Activated T-helper 1 cell treated with Interleukin-2 at 50 U/mL for 16 hours (primary cell): ENCODE data around the gene PITPNM1.
"Not testable (repeated sequence)": the region's sequence is repeated elsewhere in the genome, so short reads cannot be mapped to it uniquely, and the experiment has no call there.

ENCODE experiments used
- DNase-seq: peaks from one replicate; pipeline ENCODE4 v3.0.0-alpha.2; 2020; ENCODE audit warnings: low read depth

The PITPNM1 gene

DNA sequence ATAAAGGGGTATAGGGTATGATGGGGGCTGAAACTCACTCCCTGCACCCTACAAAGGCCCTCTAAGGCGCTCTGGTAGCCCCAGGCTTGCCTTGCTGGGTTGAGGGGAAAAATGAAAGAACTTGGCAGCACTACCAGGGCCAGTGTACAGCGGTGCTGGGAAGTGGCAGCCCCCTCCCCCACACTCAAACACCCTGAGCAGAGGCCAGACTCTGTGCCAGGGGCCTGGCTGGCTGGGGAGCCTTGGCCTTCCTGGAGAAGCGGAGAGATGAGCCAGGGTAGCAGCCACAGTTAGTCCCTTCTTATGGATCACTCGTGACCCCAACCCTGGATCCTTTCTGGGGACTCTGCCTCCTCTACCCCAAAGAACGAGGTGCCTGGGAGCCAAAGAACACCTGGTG lies 38.8 kb downstream of the PITPNM1 start:
- DNase-seq: no peak

DNA sequence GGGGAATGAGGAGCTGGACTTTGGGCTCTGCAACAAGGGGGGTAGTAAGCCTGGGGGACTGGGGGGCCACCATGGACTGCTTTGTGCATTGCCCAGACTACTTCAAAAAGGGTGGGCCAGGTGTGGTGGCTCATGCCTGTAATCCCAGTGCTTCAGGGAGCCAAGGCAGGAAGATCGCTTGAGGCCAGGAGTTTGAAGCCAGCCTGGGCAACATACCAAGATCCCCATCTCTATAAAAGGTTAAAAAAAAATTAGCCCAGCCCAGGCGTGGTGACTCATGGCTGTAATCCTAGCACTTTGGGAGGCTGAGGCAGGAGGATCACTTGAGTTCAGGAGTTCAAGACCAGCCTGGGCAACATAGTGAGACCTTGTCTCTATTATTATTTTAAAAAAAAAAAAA lies 39.6 kb downstream of the PITPNM1 start:
- DNase-seq: not testable (repeated sequence)

DNA sequence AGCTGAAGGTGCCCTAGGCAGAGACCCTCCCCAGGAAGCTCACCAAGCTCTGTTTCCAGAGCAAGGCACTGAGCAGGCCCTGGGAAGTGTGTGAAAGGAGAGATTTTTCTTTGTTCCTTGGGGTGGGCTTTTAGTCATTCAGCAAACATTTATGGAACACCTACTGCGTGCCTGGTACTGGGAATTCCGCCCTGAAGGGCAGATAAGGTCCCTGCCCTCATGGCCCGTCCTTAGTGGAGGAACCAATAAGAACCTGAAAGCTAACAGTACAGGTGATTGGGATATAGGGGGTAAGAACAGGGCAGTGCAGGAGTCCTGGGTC lies 40.0 kb downstream of the PITPNM1 start:
- no peak for DNase-seq

DNA sequence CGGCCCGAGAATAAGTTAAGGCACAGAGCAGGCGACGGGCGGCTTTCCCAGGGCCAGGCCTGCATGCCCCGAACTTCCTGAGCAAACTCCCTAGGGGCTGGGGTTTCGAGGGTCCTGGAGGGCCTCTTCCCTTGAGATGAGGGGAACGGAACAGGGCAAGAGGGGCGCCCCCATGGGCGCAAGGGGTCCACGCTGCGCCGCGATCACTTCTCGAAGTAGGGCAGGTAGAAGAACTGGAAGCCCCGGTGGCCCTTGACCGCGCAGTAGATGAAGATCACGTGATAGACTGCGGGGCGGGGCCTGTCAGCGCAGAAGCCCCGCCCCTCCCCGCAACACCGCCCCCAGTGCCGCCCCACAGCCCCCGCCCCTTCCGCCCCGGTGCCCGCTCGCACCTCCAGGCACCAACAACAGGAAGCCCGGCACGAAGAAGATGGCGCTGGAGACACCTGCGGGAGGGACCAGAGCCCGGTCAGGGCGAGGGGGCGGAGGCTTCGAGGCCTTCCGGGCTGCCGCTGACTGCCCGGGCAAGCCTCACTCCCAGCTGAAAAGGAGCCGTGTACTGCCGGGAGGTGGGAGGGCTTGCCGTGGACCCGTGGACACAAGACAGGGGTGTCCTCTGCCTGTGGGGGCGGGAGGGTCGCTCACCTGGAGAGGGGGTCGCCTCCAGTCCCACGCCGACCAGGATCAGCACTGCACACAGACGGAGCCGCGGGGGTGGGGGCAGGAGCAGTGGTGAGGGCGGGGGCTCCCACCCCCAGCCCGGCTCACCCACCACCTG lies 40.6 kb downstream of the PITPNM1 start:
- DNase-seq: peak; percentile 90

DNA sequence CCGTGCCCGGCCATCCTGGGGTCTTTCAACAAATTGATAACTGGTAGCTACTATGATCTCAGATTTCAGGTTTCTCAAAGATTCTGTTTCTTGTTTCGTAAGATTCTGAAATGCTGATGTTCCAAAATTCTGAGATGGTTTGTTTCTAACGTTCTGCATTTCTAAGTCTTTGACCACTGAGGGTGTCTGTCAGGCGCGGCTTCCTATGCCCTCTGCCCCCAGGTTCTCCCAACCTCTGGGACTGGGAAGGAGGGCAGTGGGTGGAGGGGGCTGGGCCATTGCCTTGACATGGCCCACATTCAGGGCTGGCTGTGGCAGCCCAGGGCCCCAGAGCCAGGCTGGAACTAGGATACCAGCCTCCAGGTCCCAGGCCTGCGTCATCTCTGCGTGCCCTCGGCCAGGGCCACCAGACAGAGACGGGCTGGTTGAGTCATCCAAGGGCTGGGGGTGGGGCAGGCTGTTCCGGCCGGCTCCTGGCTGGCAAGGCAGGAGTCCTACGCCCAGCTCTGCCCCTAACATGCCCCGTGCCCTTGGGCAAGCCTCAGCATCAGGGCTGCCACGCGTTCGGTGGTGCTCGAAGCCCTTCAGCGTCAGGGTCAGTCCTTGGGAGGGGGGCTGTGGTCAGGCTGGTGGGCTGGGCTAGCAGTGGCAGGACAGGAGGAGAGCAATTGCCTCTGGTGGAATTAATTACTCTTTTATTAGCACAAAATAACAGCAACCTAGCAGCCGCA lies 41.3 kb downstream of the PITPNM1 start:
- no peak for DNase-seq

DNA sequence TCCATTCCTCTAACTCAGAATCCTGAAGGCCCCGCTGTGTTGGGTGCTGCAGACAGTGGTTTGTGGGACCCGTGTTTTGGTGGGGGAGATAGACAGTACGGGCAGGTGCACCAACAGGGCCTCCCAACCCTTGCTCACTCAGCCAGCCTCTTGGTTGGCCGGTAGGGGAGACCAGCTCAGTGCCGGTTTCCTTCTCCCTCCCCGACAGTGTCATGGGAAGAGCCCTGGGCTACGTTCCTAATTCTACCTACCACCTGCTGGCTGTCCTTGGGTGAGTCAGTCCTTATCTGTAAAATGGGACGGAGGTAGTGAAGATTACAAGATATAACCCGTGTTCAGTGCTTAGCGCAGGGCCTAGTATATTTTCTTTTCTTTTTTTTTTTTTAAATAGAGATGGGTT lies 42.0 kb downstream of the PITPNM1 start:
- DNase-seq: no peak

DNA sequence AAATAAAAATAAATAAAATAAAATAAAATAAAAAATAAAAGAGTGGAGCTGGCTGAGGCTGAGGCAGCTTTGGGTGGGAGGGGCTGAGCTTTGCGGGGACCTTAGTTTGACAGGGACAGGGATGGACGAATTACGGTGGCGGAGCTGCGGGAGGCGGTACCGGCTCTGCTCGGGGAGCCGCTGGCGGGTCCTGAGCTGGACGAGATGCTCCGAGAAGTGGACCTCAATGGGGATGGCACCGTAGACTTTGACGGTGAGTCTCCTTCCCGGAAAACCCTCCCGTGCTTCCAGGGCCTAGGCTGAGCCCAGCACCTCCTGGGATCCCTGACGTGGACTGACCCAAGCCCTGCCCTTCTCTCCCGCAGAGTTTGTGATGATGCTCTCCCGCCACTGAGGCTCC lies 46.9 kb downstream of the PITPNM1 start:
- no peak for DNase-seq

DNA sequence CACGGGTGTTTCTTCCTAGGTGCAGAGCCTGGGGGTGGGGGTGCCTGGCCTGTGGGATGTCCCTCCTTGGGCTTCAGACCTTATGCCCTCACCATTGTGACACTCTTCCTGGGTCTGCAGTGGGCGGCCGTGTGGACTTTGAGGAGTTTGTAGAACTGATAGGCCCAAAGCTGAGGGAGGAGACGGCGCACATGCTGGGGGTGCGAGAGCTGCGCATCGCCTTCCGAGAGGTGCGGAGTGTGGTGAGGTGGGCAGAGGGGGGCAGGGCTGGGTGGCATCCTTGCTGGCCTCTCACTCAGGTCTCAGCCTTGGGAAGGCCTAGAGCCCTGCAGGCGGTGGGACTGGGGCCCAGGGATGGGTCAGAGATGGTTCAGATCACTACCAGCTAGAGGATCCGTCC lies 47.7 kb downstream of the PITPNM1 start:
- DNase-seq: no peak

DNA sequence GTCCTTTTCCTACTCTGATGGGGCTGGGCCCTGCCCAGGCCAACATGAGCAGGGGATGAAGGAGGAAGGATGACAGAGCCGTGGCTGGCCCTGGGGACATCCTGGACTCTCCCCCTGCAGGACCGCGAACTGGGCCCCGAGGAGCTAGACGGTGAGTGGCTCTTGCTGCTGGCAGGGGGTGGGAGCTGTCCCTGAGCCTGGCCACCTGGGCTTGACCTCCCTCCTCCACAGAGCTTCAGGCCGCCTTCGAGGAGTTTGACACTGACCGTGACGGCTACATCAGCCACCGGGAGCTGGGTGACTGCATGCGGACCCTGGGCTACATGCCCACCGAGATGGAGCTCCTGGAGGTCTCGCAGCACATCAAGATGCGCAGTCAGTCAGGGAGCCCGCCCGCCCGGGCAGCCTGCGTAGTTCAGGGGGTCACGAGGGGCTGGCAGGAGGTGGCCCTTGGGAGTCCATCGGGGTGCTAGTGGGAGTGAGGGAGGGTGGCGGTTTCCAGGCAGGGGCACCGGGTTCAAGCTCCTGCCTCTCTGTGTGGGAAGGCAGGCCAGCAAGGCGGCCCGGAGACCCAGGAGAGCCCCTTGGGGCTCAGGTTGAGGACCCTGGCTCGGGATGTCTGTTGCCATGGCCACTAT lies 49.0 kb downstream of the PITPNM1 start:
- DNase-seq: no peak

DNA sequence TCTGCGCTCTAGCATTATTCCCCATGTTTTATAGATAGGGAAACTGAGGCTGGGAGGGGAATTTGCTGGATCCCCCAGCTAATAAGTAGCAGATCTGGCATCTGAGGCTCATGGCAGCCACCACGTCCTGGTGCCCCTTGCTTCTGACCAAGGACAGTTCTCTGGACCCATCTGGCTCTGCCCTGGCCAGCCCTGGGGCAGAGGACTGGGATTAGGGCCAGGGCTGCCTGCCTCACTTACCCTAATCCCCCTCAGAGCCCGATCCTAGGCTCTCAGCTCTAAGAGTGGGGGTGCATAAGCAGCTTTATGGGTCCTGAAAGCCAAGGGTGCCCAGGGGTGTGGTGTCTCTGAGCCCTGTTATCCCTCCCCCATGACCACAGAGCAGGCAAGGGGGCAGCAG lies 50.1 kb downstream of the PITPNM1 start, which contains the start of gene CABP4:
Gene CABP4, plus strand, starts transcription at position 301 of the 400 bp plus-strand sequence. Its CDS starts 70 bp downstream, at position 371.
- no peak for DNase-seq

DNA sequence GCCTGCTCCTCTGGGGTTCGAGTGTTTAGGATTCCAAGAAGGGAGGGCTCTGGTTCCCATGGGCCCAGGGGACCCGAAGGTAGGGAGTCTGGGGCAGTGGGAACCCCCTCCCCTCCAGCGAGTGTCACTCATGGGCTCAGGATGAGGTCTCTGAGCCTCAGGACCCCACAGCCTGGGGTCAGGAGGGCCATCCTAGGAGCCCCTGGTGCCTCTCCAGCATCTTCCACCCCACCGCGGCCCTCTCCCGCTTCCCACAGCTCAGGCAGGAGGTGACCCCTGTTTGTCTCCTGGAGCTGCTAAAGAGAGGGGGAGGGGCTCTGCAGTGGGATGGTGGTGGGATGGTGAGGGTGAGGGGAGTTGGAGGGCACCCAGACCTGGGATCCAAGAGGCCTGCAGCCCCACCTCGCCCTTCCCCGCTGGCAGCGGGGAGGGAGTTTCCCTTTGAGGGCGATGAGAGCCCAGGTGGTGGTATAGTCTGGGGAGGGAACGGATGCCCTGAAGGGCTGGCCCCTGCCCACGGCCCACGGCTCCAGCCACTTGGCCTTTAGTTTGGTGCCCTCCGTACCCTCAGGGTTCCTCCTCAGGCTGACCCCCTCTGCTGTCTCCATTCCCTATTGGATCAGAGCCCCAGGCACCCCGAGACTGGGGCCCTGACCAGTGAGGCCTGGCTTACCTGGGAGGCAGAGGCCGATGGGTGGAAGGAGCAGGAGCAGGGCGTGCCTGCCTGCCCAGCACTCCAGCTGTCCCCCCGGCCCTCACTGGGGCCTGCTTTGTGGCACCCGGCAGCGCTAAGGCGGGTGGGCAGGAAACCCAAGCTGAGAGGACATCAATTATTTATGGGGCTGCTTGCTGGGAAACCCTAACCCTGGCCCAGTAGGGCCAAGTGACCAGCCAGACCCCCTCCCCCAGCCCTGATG lies 51.1 kb downstream of the PITPNM1 start:
- DNase-seq: no peak

DNA sequence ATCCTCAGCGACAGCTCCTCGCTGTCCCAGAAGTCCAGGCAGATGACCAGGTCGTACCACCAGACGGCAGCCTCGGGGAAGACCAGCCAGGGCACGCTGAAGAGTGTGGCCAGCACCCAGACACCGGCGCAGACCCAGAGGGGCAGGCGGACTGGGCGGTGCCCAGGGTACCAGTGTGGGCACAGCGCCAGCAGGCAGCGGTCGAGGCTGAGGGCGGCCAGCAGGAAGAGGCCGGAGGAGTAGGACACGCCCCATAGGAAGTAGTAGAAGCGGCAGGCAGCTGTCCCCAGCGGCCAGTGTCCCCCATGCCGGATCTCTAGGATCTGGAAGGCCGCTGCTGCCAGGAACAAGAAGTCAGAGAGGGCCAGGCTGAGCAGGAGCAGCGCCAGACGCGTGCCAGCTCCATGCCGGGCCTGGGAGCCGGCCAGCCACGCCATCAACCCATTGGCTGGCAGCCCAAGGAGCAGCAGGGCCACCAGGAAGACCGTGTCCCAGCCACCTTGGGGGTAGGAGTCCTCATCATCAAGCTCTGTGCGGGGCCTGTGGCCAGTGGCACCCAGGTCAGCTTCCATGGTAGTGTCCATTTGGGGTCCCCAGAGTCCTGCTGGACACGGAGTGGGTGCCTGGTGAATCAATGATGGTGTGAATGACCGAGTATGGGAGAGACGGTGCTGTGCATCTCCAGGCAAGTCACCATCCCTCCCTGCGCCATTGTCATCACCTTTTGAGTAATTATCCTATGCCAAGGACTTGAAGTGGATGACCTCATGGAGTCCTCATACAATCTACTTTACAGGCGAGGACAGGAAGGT lies 52.8 kb downstream of the PITPNM1 start, which contains the start of gene GPR152:
Gene GPR152, minus strand, starts transcription at position 589 of the 812 bp plus-strand sequence. Its CDS starts 5 bp downstream, at position 584.
- no peak for DNase-seq

DNA sequence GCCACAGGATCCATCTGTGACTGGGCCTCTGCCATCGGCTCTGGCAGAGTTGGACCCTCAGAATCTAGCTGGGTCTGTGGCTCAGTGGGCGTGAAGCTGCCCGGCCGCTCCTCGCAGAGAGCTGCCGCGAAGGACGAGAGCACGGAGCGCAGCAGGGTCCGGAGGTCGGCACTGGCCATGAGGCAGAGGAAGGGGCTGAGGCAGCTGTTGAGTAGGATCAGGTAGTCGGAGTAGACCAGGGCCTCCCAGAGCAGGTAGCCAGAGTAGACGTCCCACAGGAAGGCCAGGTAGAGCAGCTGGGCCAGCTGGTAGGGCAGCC lies 53.5 kb downstream of the PITPNM1 start:
- no peak for DNase-seq

DNA sequence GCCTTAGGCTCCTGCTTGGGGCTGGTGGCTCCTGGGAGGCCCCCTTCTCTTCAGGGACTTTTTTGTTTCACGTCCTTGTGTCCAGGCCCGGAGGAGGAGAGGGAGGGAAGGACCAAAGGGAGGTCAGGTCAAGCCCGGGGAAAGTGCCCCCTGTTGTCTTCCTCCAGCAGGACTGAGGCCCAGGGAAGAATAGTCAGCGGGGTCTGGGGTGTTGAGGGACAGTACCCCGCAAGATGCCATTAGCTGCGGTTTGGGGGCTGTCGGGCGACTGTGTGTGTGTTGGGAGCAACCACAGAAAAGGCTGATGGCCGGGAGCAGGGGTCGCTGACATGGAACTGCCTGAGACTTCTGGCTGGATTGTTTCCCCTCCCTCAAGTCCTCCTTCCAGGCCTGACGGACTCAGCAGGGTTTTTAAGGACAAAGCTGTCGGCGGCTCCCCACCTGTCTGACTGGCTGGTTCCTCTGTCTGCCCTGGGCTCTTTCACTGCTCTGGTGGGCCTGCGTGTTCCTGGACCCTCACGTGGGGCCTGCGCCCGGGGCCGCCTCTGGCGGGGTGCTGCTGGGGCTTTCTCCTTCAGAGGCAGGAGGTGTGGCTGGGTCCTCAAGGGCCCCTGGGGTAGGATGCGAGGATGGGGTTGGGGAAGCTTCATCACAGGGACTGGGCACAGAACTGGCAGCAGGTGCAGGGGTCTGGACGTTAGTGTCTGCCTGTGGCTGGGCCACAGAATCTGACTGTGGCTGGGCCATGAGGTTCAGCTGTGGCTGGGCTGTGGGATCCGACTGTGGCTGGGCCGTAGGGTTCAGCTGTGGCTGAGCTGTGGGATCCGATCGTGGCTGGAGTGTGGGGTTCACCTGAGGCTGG lies 54.1 kb downstream of the PITPNM1 start:
- no peak for DNase-seq

DNA sequence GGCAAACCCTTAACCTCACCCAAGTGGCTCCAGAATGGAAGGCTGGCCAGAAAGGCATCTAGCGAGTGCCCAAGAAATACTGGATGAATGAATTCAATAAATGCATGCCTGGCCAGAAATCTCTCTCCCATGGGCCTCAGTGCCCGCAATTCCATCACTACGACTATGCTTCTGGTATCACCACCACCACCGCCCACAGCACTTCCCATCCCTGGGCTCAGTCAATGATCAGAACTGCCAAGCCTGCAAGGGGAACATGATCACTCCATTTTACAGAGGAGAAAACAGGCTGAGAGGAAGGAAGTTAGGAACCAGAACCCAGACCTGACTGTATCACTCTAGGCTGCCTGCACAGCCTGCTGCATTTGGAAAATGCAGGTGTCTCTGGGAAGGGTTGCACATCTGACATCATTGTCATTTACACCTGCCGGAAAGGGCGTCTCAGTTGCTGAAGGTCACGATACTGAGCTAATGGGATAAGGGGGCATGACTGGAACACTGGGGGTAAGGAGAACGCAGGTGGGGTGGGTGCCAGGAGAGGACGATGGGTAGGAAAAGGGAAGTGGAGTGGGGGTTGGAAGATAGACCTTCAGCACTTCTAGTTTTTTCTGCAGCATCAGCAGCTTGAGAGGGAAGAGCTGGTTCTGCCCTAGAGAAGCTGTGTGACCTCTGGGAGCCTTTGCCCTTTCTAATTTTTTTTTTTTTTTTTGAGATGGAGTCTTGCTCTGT lies 55.9 kb downstream of the PITPNM1 start:
- DNase-seq: no peak

DNA sequence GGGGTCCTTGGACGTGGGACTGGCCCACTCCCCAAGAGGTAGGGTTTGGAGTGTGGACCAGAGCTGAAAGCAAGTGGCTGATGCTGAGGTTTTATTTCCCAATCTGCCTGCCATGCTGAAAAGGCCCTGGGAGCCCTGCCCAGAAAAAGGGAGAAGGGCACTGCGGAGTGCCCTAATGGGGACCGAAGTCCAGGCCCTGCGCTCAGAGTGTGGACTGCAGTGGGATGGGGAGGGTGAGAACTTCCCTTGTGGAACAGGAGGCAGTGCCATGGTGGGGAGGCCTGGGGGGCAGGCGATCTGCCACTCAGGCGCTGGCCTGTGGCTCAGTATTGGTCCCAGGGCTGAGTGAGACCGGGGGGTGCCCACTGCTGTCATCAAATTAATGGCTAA lies 56.9 kb downstream of the PITPNM1 start:
- DNase-seq: no peak

DNA sequence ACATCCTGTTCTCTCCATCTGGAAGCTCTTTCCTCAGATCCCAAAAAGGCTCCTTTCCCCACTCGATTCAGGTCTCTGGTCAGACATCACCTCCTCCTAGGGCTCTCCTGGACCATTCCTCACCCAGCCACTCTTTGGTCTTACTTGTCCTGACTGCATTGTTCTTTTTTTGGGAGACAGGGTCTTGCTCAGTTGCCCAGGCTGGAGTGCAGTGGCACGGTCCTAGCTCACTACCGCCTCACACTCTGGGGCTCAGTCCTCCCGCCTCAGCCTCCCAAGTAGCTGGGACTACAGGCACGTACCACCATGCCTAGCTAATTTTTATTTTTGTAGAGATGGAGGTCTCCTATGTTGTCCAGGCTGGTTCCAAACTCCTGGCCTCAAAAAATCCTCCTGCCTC lies 59.6 kb downstream of the PITPNM1 start:
- no peak for DNase-seq

DNA sequence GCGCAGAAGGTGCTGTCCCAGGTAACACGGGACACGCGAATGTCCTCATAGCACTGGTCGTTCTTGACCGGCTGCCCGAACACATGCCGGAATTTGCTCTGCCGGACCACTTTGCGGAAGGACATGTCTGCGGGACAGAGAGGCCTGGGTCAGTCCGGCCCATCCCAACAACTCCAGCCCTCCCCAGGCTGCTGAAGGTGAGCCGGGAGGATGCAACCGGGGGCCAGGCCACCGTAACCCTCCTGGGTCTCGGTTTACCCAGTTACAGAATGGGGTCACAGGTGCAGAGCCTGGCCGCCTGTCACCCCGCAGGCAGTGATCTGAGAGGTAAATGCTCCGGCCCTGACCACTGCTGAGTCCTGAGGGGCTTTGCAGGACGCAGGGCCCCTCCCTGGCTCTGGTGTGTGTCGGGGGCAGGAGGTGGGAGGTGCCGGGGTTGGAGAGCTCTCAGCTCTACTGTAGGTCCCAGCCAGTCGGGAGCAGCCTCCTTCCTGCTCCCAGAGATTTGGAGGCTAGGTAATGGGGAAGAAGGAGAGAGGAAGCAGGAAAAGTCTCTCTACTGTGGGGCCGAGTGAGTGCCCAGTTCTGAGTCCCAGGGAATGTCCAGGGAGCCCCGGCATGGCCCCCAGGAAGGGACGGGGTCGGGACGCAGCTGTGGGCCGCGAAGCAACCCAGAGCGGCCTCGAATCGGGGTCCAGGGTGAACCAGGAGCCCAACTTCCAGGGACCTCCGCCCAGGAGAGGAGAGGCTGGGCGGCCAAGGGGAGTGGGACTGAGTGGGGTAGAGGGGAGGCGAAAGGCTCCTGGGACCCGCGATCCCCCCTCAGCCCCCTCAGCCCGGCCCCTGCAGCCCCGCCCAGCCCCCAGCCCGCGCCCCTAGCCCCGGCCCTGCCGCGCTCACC lies 62.4 kb downstream of the PITPNM1 start:
- DNase-seq: no peak
